ENCODE results near the gene KCNC1.

GRCh38 chr11:17740649-17741235 lies 6.2 kb downstream of the KCNC1 start:
- TF ChIP-seq POLR2A (IDR thresholded peaks at IDR 0.05) (no peak), CTCF (IDR thresholded peaks at IDR 0.05) (no peak)
